ENCODE results near the gene AKT1. TPM values are rescaled to one million over a fixed set of nuclear protein-coding genes. Genes with fewer than 3 reads are reported as not detected.

Gene AKT1
- total and polyA plus RNA-seq, 2 of the 13 experiments (the other 11 are each of a cell fraction or from before 2014, with no cell fraction given): 96.2 to 116 TPM

- no peak for TF ChIP-seq RORA (CRISPR knock-in tag; IDR thresholded peaks at IDR 0.05)
- TF ChIP-seq, protein P1, sequence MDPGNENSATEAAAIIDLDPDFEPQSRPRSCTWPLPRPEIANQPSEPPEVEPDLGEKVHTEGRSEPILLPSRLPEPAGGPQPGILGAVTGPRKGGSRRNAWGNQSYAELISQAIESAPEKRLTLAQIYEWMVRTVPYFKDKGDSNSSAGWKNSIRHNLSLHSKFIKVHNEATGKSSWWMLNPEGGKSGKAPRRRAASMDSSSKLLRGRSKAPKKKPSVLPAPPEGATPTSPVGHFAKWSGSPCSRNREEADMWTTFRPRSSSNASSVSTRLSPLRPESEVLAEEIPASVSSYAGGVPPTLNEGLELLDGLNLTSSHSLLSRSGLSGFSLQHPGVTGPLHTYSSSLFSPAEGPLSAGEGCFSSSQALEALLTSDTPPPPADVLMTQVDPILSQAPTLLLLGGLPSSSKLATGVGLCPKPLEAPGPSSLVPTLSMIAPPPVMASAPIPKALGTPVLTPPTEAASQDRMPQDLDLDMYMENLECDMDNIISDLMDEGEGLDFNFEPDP (CRISPR knock-in tag; conservative IDR thresholded peaks at IDR 0.05): no peak
- TF ChIP-seq, protein P2, sequence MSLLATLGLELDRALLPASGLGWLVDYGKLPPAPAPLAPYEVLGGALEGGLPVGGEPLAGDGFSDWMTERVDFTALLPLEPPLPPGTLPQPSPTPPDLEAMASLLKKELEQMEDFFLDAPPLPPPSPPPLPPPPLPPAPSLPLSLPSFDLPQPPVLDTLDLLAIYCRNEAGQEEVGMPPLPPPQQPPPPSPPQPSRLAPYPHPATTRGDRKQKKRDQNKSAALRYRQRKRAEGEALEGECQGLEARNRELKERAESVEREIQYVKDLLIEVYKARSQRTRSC (CRISPR knock-in tag; IDR thresholded peaks at IDR 0.05; ENCODE audit: low read depth): no peak
- TF ChIP-seq MEF2D (CRISPR knock-in tag; IDR thresholded peaks at IDR 0.05): peak; percentile 97
- TF ChIP-seq, protein P3, sequence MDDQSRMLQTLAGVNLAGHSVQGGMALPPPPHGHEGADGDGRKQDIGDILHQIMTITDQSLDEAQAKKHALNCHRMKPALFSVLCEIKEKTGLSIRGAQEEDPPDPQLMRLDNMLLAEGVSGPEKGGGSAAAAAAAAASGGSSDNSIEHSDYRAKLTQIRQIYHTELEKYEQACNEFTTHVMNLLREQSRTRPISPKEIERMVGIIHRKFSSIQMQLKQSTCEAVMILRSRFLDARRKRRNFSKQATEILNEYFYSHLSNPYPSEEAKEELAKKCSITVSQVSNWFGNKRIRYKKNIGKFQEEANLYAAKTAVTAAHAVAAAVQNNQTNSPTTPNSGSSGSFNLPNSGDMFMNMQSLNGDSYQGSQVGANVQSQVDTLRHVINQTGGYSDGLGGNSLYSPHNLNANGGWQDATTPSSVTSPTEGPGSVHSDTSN (CRISPR knock-in tag; IDR thresholded peaks at IDR 0.05; ENCODE audit: borderline replicate concordance): no peak
- TF ChIP-seq ZNF121 (CRISPR knock-in tag; IDR thresholded peaks at IDR 0.05): no peak
- no peak for TF ChIP-seq SRF (IDR thresholded peaks at IDR 0.05; ENCODE audit: low read depth, low read length)
- TF ChIP-seq HDAC2 (CRISPR knock-in tag; IDR thresholded peaks at IDR 0.05): peak; percentile 96
- TF ChIP-seq NBN (conservative IDR thresholded peaks at IDR 0.05): no peak
- TF ChIP-seq GATAD2A (CRISPR knock-in tag; IDR thresholded peaks at IDR 0.05): peak; percentile 91
- TF ChIP-seq STAT5B (CRISPR knock-in tag; IDR thresholded peaks at IDR 0.05): peak; percentile 14; the same call in 1 of the 2 replicates
- TF ChIP-seq FOSL2 (CRISPR knock-in tag; IDR thresholded peaks at IDR 0.05): peak; percentile 50
- TF ChIP-seq, protein P4, sequence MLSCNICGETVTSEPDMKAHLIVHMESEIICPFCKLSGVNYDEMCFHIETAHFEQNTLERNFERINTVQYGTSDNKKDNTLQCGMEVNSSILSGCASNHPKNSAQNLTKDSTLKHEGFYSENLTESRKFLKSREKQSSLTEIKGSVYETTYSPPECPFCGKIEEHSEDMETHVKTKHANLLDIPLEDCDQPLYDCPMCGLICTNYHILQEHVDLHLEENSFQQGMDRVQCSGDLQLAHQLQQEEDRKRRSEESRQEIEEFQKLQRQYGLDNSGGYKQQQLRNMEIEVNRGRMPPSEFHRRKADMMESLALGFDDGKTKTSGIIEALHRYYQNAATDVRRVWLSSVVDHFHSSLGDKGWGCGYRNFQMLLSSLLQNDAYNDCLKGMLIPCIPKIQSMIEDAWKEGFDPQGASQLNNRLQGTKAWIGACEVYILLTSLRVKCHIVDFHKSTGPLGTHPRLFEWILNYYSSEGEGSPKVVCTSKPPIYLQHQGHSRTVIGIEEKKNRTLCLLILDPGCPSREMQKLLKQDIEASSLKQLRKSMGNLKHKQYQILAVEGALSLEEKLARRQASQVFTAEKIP (CRISPR knock-in tag; IDR thresholded peaks at IDR 0.05; ENCODE audit: borderline replicate concordance): no peak
- TF ChIP-seq ZIK1 (CRISPR knock-in tag; IDR thresholded peaks at IDR 0.05; ENCODE audit: borderline replicate concordance, low read depth): no peak
- peak; percentile 79 for TF ChIP-seq ZFY (CRISPR knock-in tag; IDR thresholded peaks at IDR 0.05)
- peak; percentile 93 for TF ChIP-seq ESRRA (CRISPR knock-in tag; IDR thresholded peaks at IDR 0.05; ENCODE audit: low read depth)
- TF ChIP-seq TAF15 (IDR thresholded peaks at IDR 0.05; ENCODE audit: low read depth, low read length, poor library complexity, severe bottlenecking): no peak
- peak; percentile 93 for TF ChIP-seq ZNF441 (CRISPR knock-in tag; IDR thresholded peaks at IDR 0.05; ENCODE audit: borderline replicate concordance)
- peak; percentile 89; the same call in 1 of the 2 replicates for TF ChIP-seq ZSCAN9 (CRISPR knock-in tag; IDR thresholded peaks at IDR 0.05; ENCODE audit: borderline replicate concordance)
- no peak for TF ChIP-seq FOXA1 (IDR thresholded peaks at IDR 0.05)
- TF ChIP-seq FOXA1 (CRISPR knock-in tag; IDR thresholded peaks at IDR 0.05): peak; percentile 37; the same call in 1 of the 2 replicates
- TF ChIP-seq SP4 (CRISPR knock-in tag; IDR thresholded peaks at IDR 0.05): peak; percentile 88
- TF ChIP-seq PHF21A (CRISPR knock-in tag; IDR thresholded peaks at IDR 0.05): peak; percentile 96
- TF ChIP-seq ZFP36L2 (CRISPR knock-in tag; IDR thresholded peaks at IDR 0.05): peak; percentile 65; the same call in 1 of the 2 replicates
Observed at GRCh38 chr14:104735830-104736642, 59.5 kb downstream of the AKT1 start (continued).
